OCI-LY1 (cell line): Measurements from ENCODE around the gene WEE1.

ENCODE experiments used
- EZH2 ChIP-seq: fragments of 200-600 bp; sonication (generic), shearing (Covaris generic); IDR thresholded peaks from 2 replicates; pipeline ENCODE4 v1.8.0; 2017; ENCODE audit warnings: borderline replicate concordance, mixed run types, mild to moderate bottlenecking, antibody characterized with exemption, low read length, moderate library complexity, mixed read lengths
- TF ChIP-seq, protein P1 (sequence below): fragments of 200-600 bp; sonication (generic), shearing (Covaris generic); IDR thresholded peaks from 2 replicates; pipeline ENCODE4 v1.5.1; 2017; ENCODE audit warnings: mild to moderate bottlenecking, antibody characterized with exemption, low read length, moderate library complexity, mixed read lengths

DNA sequence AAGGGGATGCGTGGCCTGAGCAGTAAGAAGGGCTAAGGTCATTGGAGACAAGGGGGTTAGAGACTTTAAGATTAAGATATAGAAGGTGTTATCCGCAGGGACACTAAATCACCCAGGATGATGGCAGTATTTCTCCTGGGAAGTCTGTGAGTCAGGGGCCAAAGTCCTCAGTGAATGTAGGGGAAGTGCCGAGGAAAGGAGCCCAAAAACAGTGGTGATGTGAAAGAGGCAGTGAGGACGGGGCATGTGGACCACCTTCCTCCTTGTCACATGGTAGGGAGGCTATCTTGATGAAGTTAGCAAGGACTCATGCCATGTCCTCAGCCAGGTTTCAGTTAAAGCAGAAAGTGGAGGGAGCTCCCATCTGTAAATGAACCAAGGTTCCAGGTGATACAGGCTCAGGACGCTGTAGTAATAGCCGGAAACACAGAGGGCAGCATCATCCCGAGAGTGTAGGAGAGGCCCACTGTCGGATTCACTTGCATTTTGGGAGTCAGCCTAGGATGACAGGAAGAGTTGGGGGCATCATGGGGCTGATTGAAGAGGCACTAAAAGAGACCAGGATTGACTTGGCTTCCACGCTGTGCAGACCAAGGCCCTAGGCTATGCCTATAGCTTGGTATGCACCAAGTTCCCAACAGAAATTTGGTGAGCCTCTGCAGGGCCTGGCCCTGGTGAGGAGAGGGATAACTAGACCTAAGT, 33.5 kb downstream of the WEE1 start:
- TF ChIP-seq, protein P1, sequence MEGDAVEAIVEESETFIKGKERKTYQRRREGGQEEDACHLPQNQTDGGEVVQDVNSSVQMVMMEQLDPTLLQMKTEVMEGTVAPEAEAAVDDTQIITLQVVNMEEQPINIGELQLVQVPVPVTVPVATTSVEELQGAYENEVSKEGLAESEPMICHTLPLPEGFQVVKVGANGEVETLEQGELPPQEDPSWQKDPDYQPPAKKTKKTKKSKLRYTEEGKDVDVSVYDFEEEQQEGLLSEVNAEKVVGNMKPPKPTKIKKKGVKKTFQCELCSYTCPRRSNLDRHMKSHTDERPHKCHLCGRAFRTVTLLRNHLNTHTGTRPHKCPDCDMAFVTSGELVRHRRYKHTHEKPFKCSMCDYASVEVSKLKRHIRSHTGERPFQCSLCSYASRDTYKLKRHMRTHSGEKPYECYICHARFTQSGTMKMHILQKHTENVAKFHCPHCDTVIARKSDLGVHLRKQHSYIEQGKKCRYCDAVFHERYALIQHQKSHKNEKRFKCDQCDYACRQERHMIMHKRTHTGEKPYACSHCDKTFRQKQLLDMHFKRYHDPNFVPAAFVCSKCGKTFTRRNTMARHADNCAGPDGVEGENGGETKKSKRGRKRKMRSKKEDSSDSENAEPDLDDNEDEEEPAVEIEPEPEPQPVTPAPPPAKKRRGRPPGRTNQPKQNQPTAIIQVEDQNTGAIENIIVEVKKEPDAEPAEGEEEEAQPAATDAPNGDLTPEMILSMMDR = peak; percentile 37; the same call in 1 of the 2 replicates
- no peak for TF ChIP-seq EZH2
